ENCODE results near the gene PTPRM. TPM values are rescaled to one million over a fixed set of nuclear protein-coding genes. Genes with fewer than 3 reads are reported as not detected.

PTPRM gene
- total RNA-seq, 4 donors from 2014 or later, result 22.5 to 92.5 (median 39.2) TPM

DNA sequence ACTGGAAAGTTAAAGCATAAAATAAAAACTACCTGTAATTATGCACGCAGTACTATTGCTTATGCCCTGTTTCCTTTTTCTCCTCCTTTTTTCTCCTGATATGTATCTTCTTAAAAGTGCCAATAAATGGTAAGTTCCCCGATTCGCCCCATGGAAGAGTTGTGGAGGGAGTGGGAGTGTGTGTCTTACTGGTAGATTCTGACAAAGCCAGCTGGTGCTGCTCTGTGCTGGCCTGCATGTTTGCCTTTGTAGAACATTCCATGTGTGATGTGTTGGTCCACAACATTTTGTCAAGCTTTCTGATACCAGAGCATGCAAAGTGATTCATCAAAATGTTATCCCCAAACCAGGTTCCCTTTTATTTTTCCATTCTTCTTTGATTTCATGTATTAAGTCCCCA lies 685.3 kb downstream of the PTPRM start:
- no peak overlapping the region for H3K27ac ChIP-seq
- H3K4me1 ChIP-seq, result no peaks in the 10 kb centered on the region
- no peak for DNase-seq
- WGBS, 2 donors (ENCODE audit: low coverage in 1 of 2), result 88 to 100% methylated on average over 3 of the region's 3 CpGs
- TF ChIP-seq CTCF (IDR thresholded peaks at IDR 0.05), result no peak
- no peak for TF ChIP-seq EP300 (IDR thresholded peaks at IDR 0.05; ENCODE audit: low read depth)
- no peak for TF ChIP-seq POLR2AphosphoS5 (IDR thresholded peaks at IDR 0.05)
- no peak for TF ChIP-seq POLR2A (IDR thresholded peaks at IDR 0.05)
- intact Hi-C loops (cut with DNase I; ENCODE audit: low total_unique reads) (no loop called here), in situ Hi-C loops (cut with MboI; ENCODE audit: low pct_ligation_motif_present in 1 of 4, low pct_unique_long_range_greater_than_20kb in 1 of 4, low sequenced_read_pairs in 3 of 4) (no loop called here)
- H3K4me3 ChIP-seq, result no peak overlapping the region
- H3K36me3 ChIP-seq, result no peaks in the 10 kb centered on the region
- H3K27me3 ChIP-seq, result no peaks in the 10 kb centered on the region
- no peaks in the 10 kb centered on the region for H3K9me3 ChIP-seq

- 90% methylated on average over 1 of the region's 1 CpG; no CpG with 5 or more reads in 1 of the 2 donors for WGBS, 2 donors (ENCODE audit: low coverage in 1 of 2)
- Histone ChIP-seq H3K9me3 (no peaks in the 10 kb centered on the region), H3K4me3 (no peak overlapping the region), H3K27ac (no peak overlapping the region), H3K27me3 (no peaks in the 10 kb centered on the region), H3K36me3 (no peaks in the 10 kb centered on the region), H3K4me1 (no peaks in the 10 kb centered on the region)
- intact Hi-C loops (cut with DNase I; ENCODE audit: low total_unique reads), result no loop called here
- TF ChIP-seq POLR2AphosphoS5 (IDR thresholded peaks at IDR 0.05) (no peak), EP300 (IDR thresholded peaks at IDR 0.05; ENCODE audit: low read depth) (no peak), POLR2A (IDR thresholded peaks at IDR 0.05) (no peak), CTCF (IDR thresholded peaks at IDR 0.05) (no peak)
- in situ Hi-C loops (cut with MboI; ENCODE audit: low pct_ligation_motif_present in 1 of 4, low pct_unique_long_range_greater_than_20kb in 1 of 4, low sequenced_read_pairs in 3 of 4), result no loop called here
- DNase-seq, result no peak
Observed at GRCh38 chr18:8253944-8254343, 686.8 kb downstream of the PTPRM start.

- TF ChIP-seq EP300 (IDR thresholded peaks at IDR 0.05; ENCODE audit: low read depth) (no peak), POLR2AphosphoS5 (IDR thresholded peaks at IDR 0.05) (no peak), POLR2A (IDR thresholded peaks at IDR 0.05) (no peak), CTCF (IDR thresholded peaks at IDR 0.05) (no peak)
- WGBS, 2 donors (ENCODE audit: low coverage in 1 of 2), result 65% methylated on average over 2 of the region's 2 CpGs; no CpG with 5 or more reads in 1 of the 2 donors
- no peak overlapping the region for H3K27ac ChIP-seq
- H3K36me3 ChIP-seq, result no peaks in the 10 kb centered on the region
- no peaks in the 10 kb centered on the region for H3K9me3 ChIP-seq
- in situ Hi-C loops (cut with MboI; ENCODE audit: low pct_ligation_motif_present in 1 of 4, low pct_unique_long_range_greater_than_20kb in 1 of 4, low sequenced_read_pairs in 3 of 4) (no loop called here), intact Hi-C loops (cut with DNase I; ENCODE audit: low total_unique reads) (no loop called here)
- no peak overlapping the region for H3K4me3 ChIP-seq
- no peak for DNase-seq
- no peaks in the 10 kb centered on the region for H3K4me1 ChIP-seq
- no peaks in the 10 kb centered on the region for H3K27me3 ChIP-seq
Observed at GRCh38 chr18:8254654-8255053, 687.5 kb downstream of the PTPRM start.

- H3K27me3 ChIP-seq, result no peaks in the 10 kb centered on the region
- TF ChIP-seq CTCF (IDR thresholded peaks at IDR 0.05), result no peak
- TF ChIP-seq POLR2A (IDR thresholded peaks at IDR 0.05), result no peak
- TF ChIP-seq EP300 (IDR thresholded peaks at IDR 0.05; ENCODE audit: low read depth), result no peak
- TF ChIP-seq POLR2AphosphoS5 (IDR thresholded peaks at IDR 0.05), result no peak
- in situ Hi-C loops (cut with MboI; ENCODE audit: low pct_ligation_motif_present in 1 of 4, low pct_unique_long_range_greater_than_20kb in 1 of 4, low sequenced_read_pairs in 3 of 4), result no loop called here
- no peak for DNase-seq
- H3K4me1 ChIP-seq, result no peaks in the 10 kb centered on the region
- H3K36me3 ChIP-seq, result no peaks in the 10 kb centered on the region
- intact Hi-C loops (cut with DNase I; ENCODE audit: low total_unique reads), result no loop called here
- 82 to 83% methylated on average over 2 to 5 of the region's 5 CpGs for WGBS, 2 donors (ENCODE audit: low coverage in 1 of 2)
- no peak overlapping the region for H3K27ac ChIP-seq
- H3K9me3 ChIP-seq, result no peaks in the 10 kb centered on the region
- no peak overlapping the region for H3K4me3 ChIP-seq
Observed at GRCh38 chr18:8257851-8258434, 690.8 kb downstream of the PTPRM start.
